ENCODE measurements around the gene PRDM16. TPM values are rescaled to one million over a fixed set of nuclear protein-coding genes. Genes with fewer than 3 reads are reported as not detected.

Gene PRDM16
- total RNA-seq, 1 experiment from 2014 or later = 0.17 TPM

GRCh38 chr1:3066826-3067225, 2.2 kb upstream of the PRDM16 start:
- DNase-seq = no peak
- H2BK5ac ChIP-seq (ENCODE audit: insufficient read length, low read length) = no peak overlapping the region
- WGBS (ENCODE audit: extremely low coverage, insufficient read length, low lambda C conversion rate) = no CpG with 5 or more reads among the region's 10 CpGs
- no peak overlapping the region for H3T11ph ChIP-seq (ENCODE audit: low read length)
- no peak overlapping the region for H3K56ac ChIP-seq (ENCODE audit: insufficient read length, low read depth, low read length)
- H3K27me3 Mint-ChIP-seq (ENCODE audit: low read depth) = peaks cover 86% of the 10 kb centered on the region
- H2AFZ ChIP-seq (ENCODE audit: low read length) = no peak overlapping the region
- H4K5ac ChIP-seq (ENCODE audit: insufficient read length, low read depth, low read length) = no peak overlapping the region
- H4K8ac ChIP-seq (replicated peaks; ENCODE audit: insufficient read length, low read depth, low read length) = no peak overlapping the region
- H2BK15ac ChIP-seq (ENCODE audit: low read depth, low read length) = no peak overlapping the region
- no peak overlapping the region for H2BK12ac ChIP-seq (ENCODE audit: insufficient read length, low read depth, low read length)
- H3K27me3 ChIP-seq (ENCODE audit: insufficient read depth, low read length) = peaks cover 79% of the 10 kb centered on the region
- no peak overlapping the region for H3K14ac ChIP-seq (ENCODE audit: insufficient read depth, low read length)
- no peak overlapping the region for H3K18ac ChIP-seq (ENCODE audit: insufficient read length, low read depth, low read length)
- H3K36me3 Mint-ChIP-seq (ENCODE audit: insufficient read depth in 1 of 3, low read depth in 3 of 3) = no peaks in the 10 kb centered on the region
- no peak overlapping the region for H4K91ac ChIP-seq (ENCODE audit: insufficient read length, low read depth, low read length)
- H3K79me1 ChIP-seq (ENCODE audit: insufficient read depth, low read depth, low read length, poor library complexity, severe bottlenecking) = no peaks in the 10 kb centered on the region
- H3K4me3 Mint-ChIP-seq = no peak overlapping the region
- peaks cover 15% of the 10 kb centered on the region for H3K23me2 ChIP-seq (ENCODE audit: insufficient read length, low read depth, low read length, poor library complexity, severe bottlenecking)
- H2BK120ac ChIP-seq (ENCODE audit: low read depth, low read length, poor library complexity, severe bottlenecking) = no peak overlapping the region
- H3K4me1 Mint-ChIP-seq = peaks cover 5 to 20% of the 10 kb centered on the region in 2 experiments
- H3K27ac Mint-ChIP-seq = no peak overlapping the region
- no peak overlapping the region for H2AK5ac ChIP-seq (ENCODE audit: insufficient read length, low read length)
- H4K20me1 ChIP-seq (ENCODE audit: control insufficient read depth, insufficient read depth, insufficient read length) = no peaks in the 10 kb centered on the region
- H3K4me1 ChIP-seq (ENCODE audit: insufficient read depth, low read length) = no peaks in the 10 kb centered on the region
- no peak overlapping the region for H3K4ac ChIP-seq (ENCODE audit: low read depth, low read length)
- H3K4me2 ChIP-seq (ENCODE audit: insufficient read depth, insufficient read length, low read length) = no peak overlapping the region
- no peaks in the 10 kb centered on the region for H3K9me3 ChIP-seq (ENCODE audit: control insufficient read depth, low read depth, low read length)
- H3K9ac ChIP-seq (ENCODE audit: extremely low read depth, insufficient read length, low read length) = no peak overlapping the region
- H3K27ac ChIP-seq (ENCODE audit: insufficient read length, low read depth, low read length) = no peak overlapping the region
- H3K79me2 ChIP-seq (ENCODE audit: insufficient read depth, low read length) = no peaks in the 10 kb centered on the region
- TF ChIP-seq CTCF (conservative IDR thresholded peaks at IDR 0.05) = no peak
- H3K9me3 Mint-ChIP-seq = no peaks in the 10 kb centered on the region
- no peak overlapping the region for H2BK20ac ChIP-seq (ENCODE audit: low read depth, low read length, poor library complexity, severe bottlenecking)
- no peak overlapping the region for H3K23ac ChIP-seq (ENCODE audit: insufficient read length, low read depth, low read length)

Data from H9 (cell line).